Trophoblast cell (in vitro differentiated cells and primary cell): ENCODE measurements around the gene C3.

Source experiments
- DNase-seq, 2 donors: peaks; one replicate each; pipeline ENCODE4 v3.0.0-alpha.2; 2016
- H2AFZ ChIP-seq: 2 replicates; pipeline ENCODE4 v1.6.1; 2013; ENCODE audit warnings: low read length, moderate library complexity, mild to moderate bottlenecking; ENCODE audit not compliant: insufficient read depth, poor library complexity
- H2AK5ac ChIP-seq: 2 replicates; pipeline ENCODE4 v1.6.1; 2013; ENCODE audit warnings: mild to moderate bottlenecking, low read length
- H2BK120ac ChIP-seq: 2 replicates; pipeline ENCODE4 v1.6.1; 2013; ENCODE audit warnings: low read length, mild to moderate bottlenecking, moderate library complexity; ENCODE audit not compliant: insufficient read depth, poor library complexity
- H2BK12ac ChIP-seq: 2 replicates; pipeline ENCODE4 v1.6.1; 2013; ENCODE audit warnings: mild to moderate bottlenecking, low read length, moderate library complexity
- H2BK5ac ChIP-seq: 2 replicates; pipeline ENCODE4 v1.6.1; 2013; ENCODE audit warnings: low read length, low read depth, moderate library complexity, mild to moderate bottlenecking; ENCODE audit not compliant: poor library complexity
- H3K14ac ChIP-seq: 2 replicates; pipeline ENCODE4 v1.6.1; 2013; ENCODE audit warnings: mild to moderate bottlenecking, low read length
- H3K18ac ChIP-seq: 2 replicates; pipeline ENCODE4 v1.6.1; 2013; ENCODE audit warnings: mild to moderate bottlenecking, low read length
- H3K23ac ChIP-seq: 2 replicates; pipeline ENCODE4 v1.6.1; 2013; ENCODE audit warnings: low read length
- H3K27ac ChIP-seq: 2 replicates; pipeline ENCODE4 v1.5.1; 2013; ENCODE audit warnings: low read depth, mild to moderate bottlenecking, inconsistent platforms, low read length, moderate library complexity
- H3K27me3 ChIP-seq: 2 replicates; pipeline ENCODE4 v1.6.1; 2013; ENCODE audit warnings: inconsistent platforms, mild to moderate bottlenecking, low read length, moderate library complexity; ENCODE audit not compliant: insufficient read depth
- H3K36me3 ChIP-seq, 2 experiments: 1 replicate in 1 of 2; 2 replicates in 1 of 2; pipeline ENCODE4 v1.6.1; 2013; ENCODE audit warnings: low read length in 2 of 2, mild to moderate bottlenecking in 2 of 2, moderate library complexity in 1 of 2; ENCODE audit not compliant: insufficient read depth in 2 of 2, control insufficient read depth in 1 of 2
- H3K4ac ChIP-seq: 2 replicates; pipeline ENCODE4 v1.6.1; 2013; ENCODE audit warnings: low read depth, mild to moderate bottlenecking, low read length, moderate library complexity
- H3K4me1 ChIP-seq, 2 experiments: 1 replicate in 1 of 2; 2 replicates in 1 of 2; pipeline ENCODE4 v1.6.1; 2013; ENCODE audit warnings: low read length in 2 of 2, mild to moderate bottlenecking in 2 of 2, moderate library complexity in 1 of 2; ENCODE audit not compliant: insufficient read depth in 2 of 2, control insufficient read depth in 1 of 2
- H3K4me2 ChIP-seq: 2 replicates; pipeline ENCODE4 v1.6.1; 2013; ENCODE audit warnings: inconsistent platforms, mild to moderate bottlenecking, low read length, moderate library complexity
- H3K4me3 ChIP-seq: 2 replicates; pipeline ENCODE4 v1.5.1; 2013; ENCODE audit warnings: mild to moderate bottlenecking, low read depth, low read length, inconsistent platforms
- H3K79me1 ChIP-seq: one replicate; pipeline ENCODE4 v1.6.1; 2013; ENCODE audit warnings: low read length
- H3K79me2 ChIP-seq: 2 replicates; pipeline ENCODE4 v1.6.1; 2013; ENCODE audit warnings: low read length, mild to moderate bottlenecking; ENCODE audit not compliant: control insufficient read depth, insufficient read depth, poor library complexity
- H3K9ac ChIP-seq: 2 replicates; pipeline ENCODE4 v1.6.1; 2013; ENCODE audit warnings: mild to moderate bottlenecking, low read length
- H3K9me3 ChIP-seq: 2 replicates; pipeline ENCODE4 v1.6.1; 2013; ENCODE audit warnings: low read depth, mild to moderate bottlenecking, control low read depth, inconsistent platforms, low read length; ENCODE audit not compliant: insufficient read depth
- H4K12ac ChIP-seq: 2 replicates; pipeline ENCODE4 v1.6.1; 2013; ENCODE audit warnings: low read depth, mild to moderate bottlenecking, low read length, moderate library complexity
- H4K8ac ChIP-seq: 2 replicates; pipeline ENCODE4 v1.6.1; 2013; ENCODE audit warnings: low read depth, mild to moderate bottlenecking, low read length, moderate library complexity
- H4K91ac ChIP-seq: one replicate; pipeline ENCODE4 v1.6.1; 2013; ENCODE audit warnings: low read depth, mild to moderate bottlenecking, low read length, moderate library complexity
- WGBS: extraction: QIAGEN DNeasy Blood & Tissue Kit; methylation state at CpG from one replicate; pipeline ENCODE4 v1.1.7; 2013; ENCODE audit warnings: missing lambda C conversion rate; ENCODE audit not compliant: insufficient read length, insufficient coverage; ENCODE audit errors: extremely low coverage; 5-methylcytosine and 5-hydroxymethylcytosine counted together

The C3 gene

GRCh38 chr19:6677883-6678689, 42.4 kb downstream of the C3 start:
- H3K79me1 ChIP-seq = no peaks in the 10 kb centered on the region
- H3K14ac ChIP-seq = no peak overlapping the region
- no peak overlapping the region for H4K12ac ChIP-seq

GRCh38 chr19:6677495-6677882, 43.0 kb downstream of the C3 start:
- Histone ChIP-seq H3K79me2 (no peaks in the 10 kb centered on the region), H2BK120ac (no peak overlapping the region), H2AFZ (no peak overlapping the region), H2BK12ac (no peak overlapping the region), H3K27me3 (no peaks in the 10 kb centered on the region), H4K12ac (no peak overlapping the region), H3K4me3 (peak overlapping the region; percentile 2), H3K9ac (no peak overlapping the region), H4K91ac (no peak overlapping the region), H3K27ac (no peak overlapping the region), H3K79me1 (no peaks in the 10 kb centered on the region), H2AK5ac (no peak overlapping the region), H3K14ac (no peak overlapping the region), H3K18ac (no peak overlapping the region), H3K4me2 (no peak overlapping the region), H4K8ac (no peak overlapping the region), H3K4me1 (peaks cover 7 to 11% of the 10 kb centered on the region in 2 experiments), H3K36me3 (no peaks in the 10 kb centered on the region), H3K4ac (no peak overlapping the region), H3K9me3 (peaks cover 13% of the 10 kb centered on the region), H3K23ac (no peak overlapping the region), H2BK5ac (no peak overlapping the region)
- no peak for DNase-seq
- WGBS = 100% methylated on average over 1 of the region's 10 CpGs

More at GRCh38 chr19:6677883-6678689, 42.4 kb downstream of the C3 start:
- no peak overlapping the region for H4K91ac ChIP-seq
- no peak overlapping the region for H2AFZ ChIP-seq
- H4K8ac ChIP-seq = no peak overlapping the region
- H3K23ac ChIP-seq = no peak overlapping the region
- H3K27me3 ChIP-seq = no peaks in the 10 kb centered on the region
- no peak overlapping the region for H2AK5ac ChIP-seq
- peak in 1 of 2 donors; percentile 37 for DNase-seq
- no peak overlapping the region for H3K9ac ChIP-seq
- H3K4me2 ChIP-seq = no peak overlapping the region
- no peaks in the 10 kb centered on the region for H3K36me3 ChIP-seq
- no peak overlapping the region for H2BK12ac ChIP-seq
- H3K9me3 ChIP-seq = peaks cover 13% of the 10 kb centered on the region
- no peaks in the 10 kb centered on the region for H3K79me2 ChIP-seq
- no peak overlapping the region for H2BK120ac ChIP-seq
- no CpG with 5 or more reads among the region's 31 CpGs for whole genome bisulfite sequencing
- H3K4me1 ChIP-seq = peaks cover 7 to 11% of the 10 kb centered on the region in 2 experiments
- no peak overlapping the region for H3K18ac ChIP-seq
- H3K4ac ChIP-seq = no peak overlapping the region
- H3K4me3 ChIP-seq = peak overlapping the region; percentile 2
- H2BK5ac ChIP-seq = no peak overlapping the region
- H3K27ac ChIP-seq = no peak overlapping the region

GRCh38 chr19:6676288-6676687, 44.2 kb downstream of the C3 start:
- Histone ChIP-seq H3K14ac (no peak overlapping the region), H2BK120ac (no peak overlapping the region), H3K4me2 (no peak overlapping the region), H3K79me2 (no peaks in the 10 kb centered on the region), H3K27ac (no peak overlapping the region), H3K4me1 (peaks cover 7 to 11% of the 10 kb centered on the region in 2 experiments), H3K23ac (no peak overlapping the region), H3K79me1 (no peaks in the 10 kb centered on the region), H2AK5ac (no peak overlapping the region), H2BK5ac (no peak overlapping the region), H3K4ac (no peak overlapping the region), H3K27me3 (no peaks in the 10 kb centered on the region), H3K36me3 (no peaks in the 10 kb centered on the region), H3K4me3 (no peak overlapping the region), H4K8ac (no peak overlapping the region), H3K18ac (no peak overlapping the region), H3K9me3 (peaks cover 13% of the 10 kb centered on the region), H2AFZ (no peak overlapping the region), H4K91ac (no peak overlapping the region), H4K12ac (no peak overlapping the region), H2BK12ac (no peak overlapping the region), H3K9ac (no peak overlapping the region)
- DNase-seq = no peak
- no CpG with 5 or more reads among the region's 8 CpGs for WGBS

GRCh38 chr19:6674868-6675305, 45.6 kb downstream of the C3 start:
- Histone ChIP-seq H2AFZ (no peak overlapping the region), H2AK5ac (no peak overlapping the region), H3K4ac (no peak overlapping the region), H2BK120ac (no peak overlapping the region), H3K27ac (no peak overlapping the region), H2BK12ac (peak overlapping the region; percentile 16), H4K8ac (peak overlapping the region; percentile 22), H3K79me2 (no peaks in the 10 kb centered on the region), H3K4me1 (peaks cover 7 to 11% of the 10 kb centered on the region in 2 experiments), H4K91ac (no peak overlapping the region), H3K14ac (no peak overlapping the region), H3K79me1 (no peaks in the 10 kb centered on the region), H3K23ac (no peak overlapping the region), H3K9ac (no peak overlapping the region), H2BK5ac (no peak overlapping the region), H3K4me3 (no peak overlapping the region), H4K12ac (no peak overlapping the region), H3K36me3 (no peaks in the 10 kb centered on the region), H3K4me2 (peak overlapping the region; percentile 22), H3K27me3 (no peaks in the 10 kb centered on the region), H3K9me3 (peaks cover 13% of the 10 kb centered on the region), H3K18ac (no peak overlapping the region)
- no peak for DNase-seq
- WGBS = no CpG with 5 or more reads among the region's 8 CpGs
